Measurements from ENCODE around the gene ZNF75A. TPM values are rescaled to one million over a fixed set of nuclear protein-coding genes. Genes with fewer than 3 reads are reported as not detected.
"Not testable (repeated sequence)": the region's sequence is repeated elsewhere in the genome, so short reads cannot be mapped to it uniquely, and the experiment has no call there.

Gene ZNF75A
- polyA plus RNA-seq, 2 of the 4 experiments (the other 2 are of a cell fraction): 16.6 to 27.3 TPM

DNA sequence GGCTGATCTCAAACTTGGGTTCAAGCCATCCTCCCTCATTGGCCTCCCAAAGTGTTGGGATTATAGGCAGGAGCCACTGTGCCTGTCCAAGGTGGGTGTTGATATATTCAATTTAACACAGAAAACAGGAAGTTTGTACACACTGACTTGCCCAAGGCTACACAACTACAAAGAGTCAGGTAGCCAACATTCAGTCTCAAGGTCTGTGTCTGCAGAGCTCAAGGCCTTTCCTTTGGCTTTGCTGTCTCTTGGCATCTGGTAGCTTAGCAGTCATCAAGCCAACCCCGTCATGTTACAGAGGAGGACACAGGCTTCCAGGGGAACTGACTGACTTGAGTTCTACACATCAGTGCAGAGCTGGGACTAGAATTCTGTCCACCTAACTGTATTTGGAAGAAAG lies 37.0 kb upstream of the ZNF75A start:
- Histone ChIP-seq H3K4me3 (no peak overlapping the region), H3K4me1 (no peaks in the 10 kb centered on the region), H3K27ac (no peak overlapping the region), H3K4me2 (no peak overlapping the region), H3K9me3 (peaks cover 7% of the 10 kb centered on the region; the same call in 2 of the 3 replicates)
- WGBS (ENCODE audit: missing lambda C conversion rate): 18% methylated on average over 1 of the region's 1 CpG
- DNase-seq (ENCODE audit: low read depth in 1 of 2, low spot score in 1 of 2) (no peak), ATAC-seq (no peak), FAIRE-seq (no peak)
- TF ChIP-seq BHLHE40 (IDR thresholded peaks at IDR 0.05; ENCODE audit: low read depth, low read length) (no peak), ZSCAN20 (CRISPR knock-in tag; IDR thresholded peaks at IDR 0.05) (no peak)
- POLR2A ChIA-PET: no interaction called here
- CTCF ChIA-PET: interaction anchor here (1.9 to 2.5 kb wide), 2 partner anchors 9 to 79 kb away, joined by 5 to 15 read pairs; no protein-coding TSS in a partner anchor

DNA sequence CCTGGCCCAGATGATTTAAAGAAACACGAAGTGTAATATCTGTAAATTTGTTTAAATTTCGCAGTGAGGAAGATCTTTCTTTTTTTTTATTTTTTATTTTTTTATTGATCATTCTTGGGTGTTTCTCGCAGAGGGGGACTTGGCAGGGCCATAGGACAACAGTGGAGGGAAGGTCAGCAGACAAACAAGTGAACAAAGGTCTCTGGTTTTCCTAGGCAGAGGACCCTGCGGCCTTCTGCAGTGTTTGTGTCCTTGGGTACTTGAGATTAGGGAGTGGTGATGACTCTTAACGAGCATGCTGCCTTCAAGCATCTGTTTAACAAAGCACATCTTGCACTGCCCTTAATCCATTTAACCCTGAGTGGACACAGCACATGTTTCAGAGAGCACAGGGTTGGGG lies 34.6 kb upstream of the ZNF75A start:
- ATAC-seq; H3K27ac ChIP-seq; H3K4me3 ChIP-seq; FAIRE-seq; H3K4me2 ChIP-seq; CTCF ChIA-PET; H3K4me1 ChIP-seq; DNase-seq (ENCODE audit: low read depth in 1 of 2, low spot score in 1 of 2); H3K9me3 ChIP-seq; POLR2A ChIA-PET: not testable (repeated sequence)
- 52% methylated on average over 5 of the region's 5 CpGs for WGBS (ENCODE audit: missing lambda C conversion rate)

DNA sequence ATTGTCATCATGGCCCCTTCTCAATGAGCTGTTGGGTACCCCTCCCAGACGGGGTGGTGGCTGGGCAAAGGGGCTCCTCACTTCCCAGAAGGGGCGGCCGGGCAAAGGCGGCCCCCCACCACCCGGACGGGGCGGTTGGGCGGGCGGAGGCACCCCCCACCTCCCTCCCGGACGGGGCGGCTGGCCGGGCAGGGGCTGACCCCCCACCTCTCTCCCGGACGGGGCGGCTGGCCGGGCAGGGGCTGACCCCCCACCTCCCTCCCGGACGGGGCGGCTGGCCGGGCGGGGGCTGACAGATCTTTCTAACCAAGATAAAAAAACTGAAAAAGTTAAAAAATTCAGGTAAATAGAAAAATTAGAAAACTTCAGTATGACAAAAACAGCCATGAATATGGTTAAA lies 34.0 kb upstream of the ZNF75A start:
- H3K4me2 ChIP-seq; POLR2A ChIA-PET; H3K4me3 ChIP-seq; H3K9me3 ChIP-seq; H3K4me1 ChIP-seq; CTCF ChIA-PET; DNase-seq (ENCODE audit: low read depth in 1 of 2, low spot score in 1 of 2); ATAC-seq; FAIRE-seq; H3K27ac ChIP-seq: not testable (repeated sequence)
- WGBS (ENCODE audit: missing lambda C conversion rate): 86% methylated on average over 6 of the region's 22 CpGs

DNA sequence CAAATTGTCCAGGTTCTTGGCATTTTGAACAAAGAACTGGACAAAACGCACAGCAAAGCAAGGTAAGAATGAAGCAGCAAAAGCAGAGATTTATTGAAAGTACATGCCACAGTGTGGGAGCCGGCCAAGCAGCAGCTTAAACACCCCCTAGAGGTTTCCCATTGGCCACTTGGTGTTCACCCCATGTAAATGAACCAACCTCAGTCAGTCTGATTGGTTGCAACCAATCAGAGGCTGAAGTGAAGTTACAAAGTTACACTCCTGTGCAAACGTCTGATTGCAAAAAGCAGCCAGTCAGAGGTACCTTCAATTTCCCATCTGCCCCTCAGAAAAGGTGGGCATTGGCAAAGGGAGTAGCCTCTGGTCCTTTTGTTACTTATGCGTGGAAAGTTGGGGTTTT lies 30.8 kb upstream of the ZNF75A start:
- POLR2A ChIA-PET: no interaction called here
- CTCF ChIA-PET: no interaction called here
- DNase-seq (ENCODE audit: low read depth in 1 of 2, low spot score in 1 of 2) (no peak), ATAC-seq (peak in 1 of 2 experiments; percentile 53; a peak in 1 of 6 replicates), FAIRE-seq (no peak)
- Histone ChIP-seq H3K9me3 (peaks cover 8% of the 10 kb centered on the region; the same call in 1 of the 3 replicates), H3K4me1 (no peaks in the 10 kb centered on the region), H3K4me3 (no peak overlapping the region), H3K4me2 (no peak overlapping the region), H3K27ac (no peak overlapping the region)
- 43% methylated on average over 4 of the region's 4 CpGs for WGBS (ENCODE audit: missing lambda C conversion rate)
- TF ChIP-seq ZC3H11A (IDR thresholded peaks at IDR 0.05) (no peak), NFE2L2 (conservative IDR thresholded peaks at IDR 0.05; ENCODE audit: low read length) (no peak), HDAC2 (IDR thresholded peaks at IDR 0.05) (no peak), GATA3 (IDR thresholded peaks at IDR 0.05; ENCODE audit: borderline replicate concordance) (no peak), POLR2A (IDR thresholded peaks at IDR 0.05; ENCODE audit: low read length) (no peak), FOXS1 (CRISPR knock-in tag; IDR thresholded peaks at IDR 0.05) (no peak), EHF (CRISPR knock-in tag; IDR thresholded peaks at IDR 0.05) (no peak)
- TF ChIP-seq, protein P1, sequence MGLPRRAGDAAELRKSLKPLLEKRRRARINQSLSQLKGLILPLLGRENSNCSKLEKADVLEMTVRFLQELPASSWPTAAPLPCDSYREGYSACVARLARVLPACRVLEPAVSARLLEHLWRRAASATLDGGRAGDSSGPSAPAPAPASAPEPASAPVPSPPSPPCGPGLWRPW (IDR thresholded peaks at IDR 0.05): no peak

DNA sequence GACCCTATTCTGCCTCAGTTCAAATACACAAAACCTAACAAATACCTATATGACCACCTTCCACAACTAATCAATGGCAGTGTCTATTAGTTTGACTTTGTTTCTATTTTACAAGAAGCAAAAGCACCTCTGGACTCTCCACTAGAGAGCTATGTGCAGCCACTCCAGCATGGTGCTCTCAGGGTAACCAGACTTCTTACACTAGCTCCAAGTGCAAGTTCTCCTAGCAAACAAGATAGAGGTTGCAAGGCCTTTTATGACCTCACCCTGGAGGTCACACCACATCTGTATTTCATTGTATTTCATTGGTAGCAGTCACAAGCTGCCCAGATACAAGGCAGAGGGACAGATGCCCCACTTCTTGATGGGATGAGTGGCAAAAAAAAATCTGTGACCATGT lies 30.4 kb upstream of the ZNF75A start:
- CTCF ChIA-PET: no interaction called here
- ATAC-seq: no peak

More for the DNA sequence above, 30.4 kb upstream of the ZNF75A start:
- POLR2A ChIA-PET: no interaction called here
- no peak for FAIRE-seq
- H3K4me1 ChIP-seq: no peaks in the 10 kb centered on the region
- no peak for DNase-seq (ENCODE audit: low read depth in 1 of 2, low spot score in 1 of 2)
- no peak overlapping the region for H3K4me2 ChIP-seq
- TF ChIP-seq RNF2 (IDR thresholded peaks at IDR 0.05; ENCODE audit: borderline replicate concordance, low read depth) (no peak), MAZ (IDR thresholded peaks at IDR 0.05; ENCODE audit: borderline replicate concordance, low read depth, low read length) (no peak), JUN (IDR thresholded peaks at IDR 0.05) (no peak), FOSB (CRISPR knock-in tag; IDR thresholded peaks at IDR 0.05) (no peak), SMC3 (IDR thresholded peaks at IDR 0.05) (no peak), RCOR1 (IDR thresholded peaks at IDR 0.05; ENCODE audit: low read depth, low read length) (no peak), ZNF302 (CRISPR knock-in tag; IDR thresholded peaks at IDR 0.05) (no peak), RARB (CRISPR knock-in tag; IDR thresholded peaks at IDR 0.05) (no peak), TFCP2L1 (CRISPR knock-in tag; IDR thresholded peaks at IDR 0.05) (no peak)
- TF ChIP-seq, protein P2, sequence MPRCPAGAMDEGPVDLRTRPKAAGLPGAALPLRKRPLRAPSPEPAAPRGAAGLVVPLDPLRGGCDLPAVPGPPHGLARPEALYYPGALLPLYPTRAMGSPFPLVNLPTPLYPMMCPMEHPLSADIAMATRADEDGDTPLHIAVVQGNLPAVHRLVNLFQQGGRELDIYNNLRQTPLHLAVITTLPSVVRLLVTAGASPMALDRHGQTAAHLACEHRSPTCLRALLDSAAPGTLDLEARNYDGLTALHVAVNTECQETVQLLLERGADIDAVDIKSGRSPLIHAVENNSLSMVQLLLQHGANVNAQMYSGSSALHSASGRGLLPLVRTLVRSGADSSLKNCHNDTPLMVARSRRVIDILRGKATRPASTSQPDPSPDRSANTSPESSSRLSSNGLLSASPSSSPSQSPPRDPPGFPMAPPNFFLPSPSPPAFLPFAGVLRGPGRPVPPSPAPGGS (IDR thresholded peaks at IDR 0.05): no peak
- no peak overlapping the region for H3K4me3 ChIP-seq
- H3K9me3 ChIP-seq: peaks cover 8% of the 10 kb centered on the region; the same call in 1 of the 3 replicates
- no peak overlapping the region for H3K27ac ChIP-seq

Data from A549 (cell line).